GM18502 (cell line): Measurements from ENCODE around the gene SEC11C.

Source experiments
- ATAC-seq: cut with Tn5 transposase; IDR thresholded peaks from one replicate; pipeline ENCODE4 v1.9.1; 2021; ENCODE audit warnings: mild to moderate bottlenecking; ENCODE audit not compliant: unreplicated experiment, poor library complexity

The SEC11C gene

GRCh38 chr18:59143441-59143840 lies 3.8 kb downstream of the SEC11C start:
- no peak for ATAC-seq

DNA sequence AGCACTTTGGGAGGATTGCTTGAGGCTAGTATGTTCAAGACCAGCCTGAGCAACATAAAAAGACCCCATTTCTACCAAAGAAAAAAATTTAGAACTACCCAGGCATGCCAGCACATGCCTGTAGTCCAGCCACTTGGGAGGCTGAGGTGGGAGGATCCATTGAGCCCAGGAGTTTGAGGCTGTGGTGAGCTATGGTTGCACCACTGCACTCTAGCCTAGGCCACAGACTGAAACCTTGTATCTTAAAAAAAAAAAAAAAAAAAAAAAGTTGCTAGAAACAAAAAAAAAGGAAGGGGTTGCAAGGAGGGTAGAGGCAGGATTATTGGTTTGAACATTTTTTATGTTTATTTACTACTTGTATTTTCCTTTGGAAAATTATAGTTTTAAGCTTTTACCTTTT lies 4.8 kb downstream of the SEC11C start:
- ATAC-seq = no peak

- no peak for ATAC-seq
Observed at GRCh38 chr18:59145055-59145454, 5.4 kb downstream of the SEC11C start.

- no peak for ATAC-seq
Observed at GRCh38 chr18:59148192-59148591, 8.5 kb downstream of the SEC11C start.

GRCh38 chr18:59149007-59149406 lies 9.3 kb downstream of the SEC11C start:
- no peak for ATAC-seq

GRCh38 chr18:59149416-59149815 lies 9.7 kb downstream of the SEC11C start:
- ATAC-seq = no peak

DNA sequence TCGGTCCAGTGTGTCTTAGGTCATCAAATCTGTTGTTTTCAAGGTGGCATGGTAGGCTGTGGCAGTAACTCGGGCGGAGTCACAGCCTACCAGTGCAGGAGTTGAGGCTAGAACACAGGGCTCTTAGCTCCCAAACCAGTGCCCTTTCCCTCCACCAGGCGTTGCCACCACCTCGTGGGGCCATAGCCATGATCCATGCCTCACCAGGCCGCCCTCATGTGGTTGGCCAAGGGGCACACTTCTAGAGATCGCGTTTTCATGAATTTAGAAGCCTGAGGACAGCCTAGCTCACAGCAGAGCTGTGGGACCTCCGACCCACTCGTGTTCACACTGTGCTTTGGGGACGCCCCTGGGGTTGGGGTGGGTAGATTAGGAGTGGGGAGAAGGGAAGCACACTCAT lies 10.6 kb downstream of the SEC11C start:
- no peak for ATAC-seq

DNA sequence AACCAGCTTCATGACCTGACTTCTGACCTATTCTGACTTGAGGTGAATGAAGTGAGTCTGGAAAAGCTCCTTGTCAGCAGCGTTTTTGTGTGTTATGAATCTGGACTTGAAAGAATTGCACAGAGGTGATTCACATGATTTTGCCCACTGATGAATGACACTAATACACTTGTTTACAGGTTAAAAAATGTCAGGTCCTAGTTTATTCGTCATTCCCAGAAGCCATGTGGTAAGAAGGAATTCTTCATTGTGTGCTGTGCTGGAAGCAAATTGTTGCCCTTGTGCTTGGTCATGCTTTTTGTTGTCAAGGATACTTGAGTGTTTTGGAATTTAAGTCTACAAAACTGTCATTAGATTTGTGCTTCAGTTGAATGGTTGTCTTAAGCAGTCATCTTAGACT lies 15.5 kb downstream of the SEC11C start:
- ATAC-seq = no peak

GRCh38 chr18:59156316-59156715 lies 16.6 kb downstream of the SEC11C start:
- ATAC-seq = no peak

DNA sequence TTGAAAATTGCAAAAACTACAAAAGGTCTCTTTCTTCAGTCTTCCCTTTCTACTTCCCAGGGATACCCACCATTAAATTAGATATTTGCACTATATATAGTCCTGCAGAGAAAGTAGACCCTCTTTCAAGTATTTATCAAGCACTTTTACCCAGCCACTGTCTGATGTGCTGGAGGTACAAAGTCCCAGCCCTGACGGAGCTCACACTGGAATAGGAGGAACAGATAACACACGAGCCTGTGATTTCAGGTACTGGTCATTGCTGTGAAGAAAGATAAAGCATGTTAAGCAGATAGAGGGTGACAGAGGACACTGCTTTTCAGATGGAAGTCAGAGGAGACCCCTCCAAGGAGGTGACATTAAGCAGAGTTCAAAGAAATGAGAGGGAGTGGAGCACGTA lies 19.6 kb downstream of the SEC11C start:
- ATAC-seq = no peak

- no peak for ATAC-seq
Observed at GRCh38 chr18:59159986-59160385, 20.3 kb downstream of the SEC11C start.

- ATAC-seq = no peak
Observed at GRCh38 chr18:59172664-59173249, 33.1 kb downstream of the SEC11C start.

GRCh38 chr18:59177485-59177884 lies 37.8 kb downstream of the SEC11C start:
- no peak for ATAC-seq

GRCh38 chr18:59180150-59180845 lies 40.6 kb downstream of the SEC11C start:
- no peak for ATAC-seq

DNA sequence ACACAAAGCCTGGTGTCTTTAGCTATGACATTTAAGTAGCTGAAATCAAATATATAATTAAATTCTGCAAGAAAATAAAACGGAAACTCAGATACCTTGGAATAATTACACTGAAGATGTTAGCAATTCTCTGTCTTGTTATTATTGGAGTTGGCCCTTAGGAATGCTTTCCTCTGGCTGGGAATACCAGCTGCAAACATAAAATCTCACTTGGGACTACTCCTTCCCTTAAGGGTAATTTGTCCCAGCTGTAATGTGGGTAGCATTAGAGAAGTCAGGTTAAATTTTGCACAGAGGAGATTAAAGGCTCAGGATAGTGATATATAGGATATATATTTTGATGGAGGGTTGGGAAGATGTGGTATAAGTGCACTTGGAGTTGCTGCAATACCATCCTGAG lies 43.0 kb downstream of the SEC11C start:
- ATAC-seq = no peak

GRCh38 chr18:59189008-59189407 lies 49.3 kb downstream of the SEC11C start:
- no peak for ATAC-seq

DNA sequence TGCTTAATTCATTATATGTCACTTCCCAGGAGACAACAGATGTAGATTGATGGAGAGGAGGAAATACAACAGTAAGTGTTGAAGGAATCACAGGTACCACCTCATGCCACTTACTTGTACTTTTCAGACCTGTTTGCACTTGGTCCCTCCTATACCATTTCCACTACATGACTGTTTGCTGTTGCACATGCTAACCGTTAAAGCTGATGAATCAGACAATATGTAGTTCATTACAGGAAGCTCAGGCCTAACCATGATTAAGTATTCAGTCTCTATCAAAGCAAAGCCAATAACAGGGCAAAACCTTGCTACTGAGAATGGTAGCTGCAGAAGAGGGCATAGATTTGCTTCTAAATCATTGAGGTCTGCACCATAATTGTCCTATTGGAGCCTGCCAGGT lies 50.1 kb downstream of the SEC11C start:
- no peak for ATAC-seq

DNA sequence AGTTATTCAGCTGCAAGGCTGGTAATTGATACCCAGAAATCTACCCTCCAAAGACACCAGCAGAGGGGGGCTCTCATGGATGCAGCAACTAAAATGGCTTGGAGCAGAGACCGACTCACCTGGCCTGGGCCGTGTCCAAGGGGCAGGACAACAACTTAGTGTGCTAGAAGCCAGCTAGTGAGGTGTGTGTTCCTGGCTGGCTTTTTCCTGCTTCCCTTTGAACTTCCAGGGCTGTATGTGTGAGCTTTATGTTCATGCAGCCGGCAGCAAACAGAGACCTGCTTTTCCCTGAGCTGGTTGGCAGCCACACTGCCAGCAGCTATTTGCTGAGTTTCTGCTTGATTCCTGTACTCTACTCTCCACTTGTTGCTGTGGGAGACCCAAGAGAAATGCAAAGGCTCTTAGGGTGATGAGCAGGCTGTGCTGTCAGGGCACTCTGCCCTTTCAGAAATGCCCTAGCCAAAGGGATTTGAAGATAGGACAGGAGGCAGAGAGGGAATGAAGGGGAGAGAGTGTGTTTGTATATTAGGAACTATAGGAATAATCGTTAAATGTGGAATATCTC lies 56.6 kb downstream of the SEC11C start:
- ATAC-seq = no peak

DNA sequence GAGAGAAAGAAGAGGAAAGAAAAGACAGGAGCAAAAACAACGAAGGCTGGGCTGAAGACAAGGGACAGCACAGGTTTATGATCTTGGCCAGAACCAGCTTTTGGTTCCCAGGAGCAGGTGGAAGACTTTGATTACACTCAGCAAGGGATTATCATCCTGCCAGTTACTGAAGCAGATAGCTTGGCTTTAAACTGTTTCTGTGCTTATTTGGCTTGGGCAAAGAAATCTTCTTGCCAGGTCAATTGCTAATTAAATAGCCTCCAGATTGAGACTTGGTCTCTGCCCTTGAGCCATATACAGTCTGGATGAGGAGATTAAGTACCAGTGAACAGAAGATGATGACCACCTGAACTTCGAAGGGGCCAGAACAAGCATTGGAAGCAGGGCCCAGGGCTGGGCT lies 58.0 kb downstream of the SEC11C start:
- ATAC-seq = no peak

DNA sequence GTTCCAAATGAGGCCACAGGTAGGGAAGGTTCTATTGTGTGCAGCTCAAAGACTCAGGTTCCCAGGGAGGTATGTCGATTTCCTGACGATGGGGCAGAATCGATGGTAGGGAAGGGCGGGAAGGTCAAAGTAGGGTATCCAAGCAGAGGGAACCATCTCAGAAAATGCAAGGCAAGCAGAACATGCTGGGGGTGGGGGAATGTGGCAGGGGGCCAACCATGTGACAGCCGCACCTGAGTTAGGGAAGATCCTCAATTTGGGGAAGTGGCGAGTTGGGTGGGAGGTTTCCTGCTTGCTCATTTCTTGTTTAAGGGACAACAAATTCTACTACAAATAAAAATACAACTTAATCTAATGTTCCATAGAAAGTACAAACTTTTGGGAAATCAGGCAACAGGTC lies 58.5 kb downstream of the SEC11C start:
- no peak for ATAC-seq

GRCh38 chr18:59200787-59201186 lies 61.1 kb downstream of the SEC11C start:
- no peak for ATAC-seq

DNA sequence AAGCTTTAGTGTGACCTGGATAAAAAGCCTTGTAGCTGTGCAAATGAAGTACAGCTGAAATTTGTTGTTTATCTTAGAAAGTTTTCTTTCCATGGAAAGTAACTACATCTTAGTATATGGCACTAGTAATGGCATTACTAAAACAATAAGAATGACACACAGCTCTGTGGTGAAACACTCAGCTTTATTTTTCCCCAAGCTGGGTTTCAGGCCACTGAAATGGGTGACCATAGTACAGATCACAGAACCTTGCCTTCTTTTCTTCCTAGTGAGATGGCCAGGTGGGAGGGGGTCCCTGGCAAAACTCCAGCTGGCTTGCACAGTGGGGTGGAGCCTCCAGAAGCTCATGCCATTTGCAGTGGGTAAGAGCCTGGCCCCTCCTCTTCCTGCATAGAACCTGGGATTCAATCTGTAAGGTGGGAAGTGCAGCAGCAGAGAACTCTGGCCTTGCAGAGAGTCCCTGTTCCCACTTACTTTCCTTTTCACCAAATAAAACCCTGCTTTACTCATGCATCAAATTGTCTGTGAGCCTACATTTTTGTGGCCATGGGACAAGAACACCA lies 62.7 kb downstream of the SEC11C start:
- ATAC-seq = no peak
